ENCODE measurements around the gene COG5. TPM values are rescaled to one million over a fixed set of nuclear protein-coding genes. Genes with fewer than 3 reads are reported as not detected.

The COG5 gene
- total RNA-seq, 1 experiment from 2014 or later, result 20.2 TPM

DNA sequence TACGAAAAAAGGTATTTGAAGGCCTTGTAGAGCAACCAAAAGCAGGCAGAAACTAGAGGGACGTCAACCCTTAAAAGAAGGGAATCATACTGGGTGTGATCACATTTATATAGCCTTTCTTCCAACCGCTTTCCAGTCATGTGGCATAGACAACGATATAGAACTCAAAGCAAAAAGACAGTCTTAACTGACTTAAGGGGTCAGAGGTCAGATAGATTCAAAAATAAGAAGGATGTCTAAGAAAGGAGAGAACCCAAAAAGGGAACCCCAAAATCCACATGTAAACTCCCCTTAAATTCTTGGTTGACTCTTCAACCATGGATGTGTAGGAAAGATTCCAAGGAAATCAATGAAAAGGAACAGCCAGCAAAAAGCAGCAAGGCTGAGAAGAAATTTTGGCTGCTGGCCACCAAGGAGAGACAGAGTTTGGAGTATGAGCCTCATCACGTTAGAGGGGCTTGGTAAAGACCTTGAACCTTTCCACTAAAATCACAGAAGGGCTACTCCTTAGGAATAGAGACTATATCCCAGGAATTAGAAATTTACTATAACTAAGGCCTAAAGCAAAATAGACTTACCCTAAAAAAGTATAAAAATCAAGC is 24.9 kb upstream of the COG5 start:
- no peak overlapping the region for H3K27ac ChIP-seq (ENCODE audit: insufficient read length, low read depth, low read length)
- no peak overlapping the region for H3K14ac ChIP-seq (ENCODE audit: insufficient read depth, low read length)
- no peak overlapping the region for H4K5ac ChIP-seq (ENCODE audit: insufficient read length, low read depth, low read length)
- no peak overlapping the region for H3K56ac ChIP-seq (ENCODE audit: insufficient read length, low read depth, low read length)
- H3K4me2 ChIP-seq (ENCODE audit: insufficient read depth, insufficient read length, low read length), result no peak overlapping the region
- H2AK5ac ChIP-seq (ENCODE audit: insufficient read length, low read length), result no peak overlapping the region
- H4K91ac ChIP-seq (ENCODE audit: insufficient read length, low read depth, low read length), result no peak overlapping the region
- peaks cover 4% of the 10 kb centered on the region in 2 experiments; a peak in 4 of 5 replicates for H3K9me3 Mint-ChIP-seq
- no peak overlapping the region for H2BK15ac ChIP-seq (ENCODE audit: low read depth, low read length)
- no peak overlapping the region for H2BK20ac ChIP-seq (ENCODE audit: low read depth, low read length, poor library complexity, severe bottlenecking)
- no peaks in the 10 kb centered on the region for H3K4me1 ChIP-seq (ENCODE audit: insufficient read depth, low read length)
- H3K79me2 ChIP-seq (ENCODE audit: insufficient read depth, low read length), result no peaks in the 10 kb centered on the region
- no peaks in the 10 kb centered on the region for H3K9me3 ChIP-seq (ENCODE audit: control insufficient read depth, low read depth, low read length)
- no peak overlapping the region; a peak in 1 of 7 replicates for H3K27ac Mint-ChIP-seq
- H3T11ph ChIP-seq (ENCODE audit: low read length), result no peak overlapping the region
- no peak overlapping the region for H2BK120ac ChIP-seq (ENCODE audit: low read depth, low read length, poor library complexity, severe bottlenecking)
- DNase-seq, result no peak
- no peak overlapping the region for H4K8ac ChIP-seq (replicated peaks; ENCODE audit: insufficient read length, low read depth, low read length)
- no peaks in the 10 kb centered on the region for H3K4me1 Mint-ChIP-seq
- no peak overlapping the region for H3K23ac ChIP-seq (ENCODE audit: insufficient read length, low read depth, low read length)
- peaks cover 10 to 22% (median 12%) of the 10 kb centered on the region in 3 experiments for H3K36me3 Mint-ChIP-seq (ENCODE audit: insufficient read depth in 1 of 3, low read depth in 3 of 3)
- no peaks in the 10 kb centered on the region for H3K27me3 ChIP-seq (ENCODE audit: insufficient read depth, low read length)
- TF ChIP-seq, protein P1, sequence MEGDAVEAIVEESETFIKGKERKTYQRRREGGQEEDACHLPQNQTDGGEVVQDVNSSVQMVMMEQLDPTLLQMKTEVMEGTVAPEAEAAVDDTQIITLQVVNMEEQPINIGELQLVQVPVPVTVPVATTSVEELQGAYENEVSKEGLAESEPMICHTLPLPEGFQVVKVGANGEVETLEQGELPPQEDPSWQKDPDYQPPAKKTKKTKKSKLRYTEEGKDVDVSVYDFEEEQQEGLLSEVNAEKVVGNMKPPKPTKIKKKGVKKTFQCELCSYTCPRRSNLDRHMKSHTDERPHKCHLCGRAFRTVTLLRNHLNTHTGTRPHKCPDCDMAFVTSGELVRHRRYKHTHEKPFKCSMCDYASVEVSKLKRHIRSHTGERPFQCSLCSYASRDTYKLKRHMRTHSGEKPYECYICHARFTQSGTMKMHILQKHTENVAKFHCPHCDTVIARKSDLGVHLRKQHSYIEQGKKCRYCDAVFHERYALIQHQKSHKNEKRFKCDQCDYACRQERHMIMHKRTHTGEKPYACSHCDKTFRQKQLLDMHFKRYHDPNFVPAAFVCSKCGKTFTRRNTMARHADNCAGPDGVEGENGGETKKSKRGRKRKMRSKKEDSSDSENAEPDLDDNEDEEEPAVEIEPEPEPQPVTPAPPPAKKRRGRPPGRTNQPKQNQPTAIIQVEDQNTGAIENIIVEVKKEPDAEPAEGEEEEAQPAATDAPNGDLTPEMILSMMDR (conservative IDR thresholded peaks at IDR 0.05), result no peak
- H3K23me2 ChIP-seq (ENCODE audit: insufficient read length, low read depth, low read length, poor library complexity, severe bottlenecking), result no peaks in the 10 kb centered on the region
- H3K4me3 Mint-ChIP-seq, result no peak overlapping the region
- no peak overlapping the region for H3K4ac ChIP-seq (ENCODE audit: low read depth, low read length)
- H3K27me3 Mint-ChIP-seq (ENCODE audit: low read depth), result no peaks in the 10 kb centered on the region
- H3K9ac ChIP-seq (ENCODE audit: extremely low read depth, insufficient read length, low read length), result no peak overlapping the region
- no peak overlapping the region for H2BK12ac ChIP-seq (ENCODE audit: insufficient read length, low read depth, low read length)
- no peak overlapping the region for H2AFZ ChIP-seq (ENCODE audit: low read length)
- no peak overlapping the region for H2BK5ac ChIP-seq (ENCODE audit: insufficient read length, low read length)
- WGBS (ENCODE audit: extremely low coverage, insufficient read length, low lambda C conversion rate), result no CpG with 5 or more reads among the region's 5 CpGs
- no peaks in the 10 kb centered on the region for H3K79me1 ChIP-seq (ENCODE audit: insufficient read depth, low read depth, low read length, poor library complexity, severe bottlenecking)
- H4K20me1 ChIP-seq (ENCODE audit: control insufficient read depth, insufficient read depth, insufficient read length), result no peaks in the 10 kb centered on the region
- no peak overlapping the region for H3K18ac ChIP-seq (ENCODE audit: insufficient read length, low read depth, low read length)

Measured in H9 (cell line).